ENCODE results near the gene STAT5A.

Gene STAT5A

DNA sequence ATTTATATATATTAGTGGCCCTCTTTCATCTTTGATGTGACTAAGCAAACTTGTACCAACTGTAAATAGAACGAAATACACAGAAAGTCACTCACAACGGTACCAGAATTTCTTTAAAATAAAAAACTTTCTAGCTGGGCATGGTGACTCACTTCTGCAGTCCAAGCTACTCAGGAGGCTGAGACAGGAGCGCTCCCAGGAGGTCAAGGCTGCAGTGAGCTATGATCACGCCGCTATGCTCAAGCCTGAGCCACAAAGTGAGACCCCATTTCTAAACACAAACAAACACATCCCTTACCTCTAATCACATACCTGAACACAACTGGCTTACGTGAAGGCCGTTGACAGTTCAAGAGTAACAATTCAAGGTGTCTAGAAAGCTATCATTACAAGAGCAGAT lies 41.8 kb upstream of the STAT5A start:
- TF ChIP-seq, protein P1, sequence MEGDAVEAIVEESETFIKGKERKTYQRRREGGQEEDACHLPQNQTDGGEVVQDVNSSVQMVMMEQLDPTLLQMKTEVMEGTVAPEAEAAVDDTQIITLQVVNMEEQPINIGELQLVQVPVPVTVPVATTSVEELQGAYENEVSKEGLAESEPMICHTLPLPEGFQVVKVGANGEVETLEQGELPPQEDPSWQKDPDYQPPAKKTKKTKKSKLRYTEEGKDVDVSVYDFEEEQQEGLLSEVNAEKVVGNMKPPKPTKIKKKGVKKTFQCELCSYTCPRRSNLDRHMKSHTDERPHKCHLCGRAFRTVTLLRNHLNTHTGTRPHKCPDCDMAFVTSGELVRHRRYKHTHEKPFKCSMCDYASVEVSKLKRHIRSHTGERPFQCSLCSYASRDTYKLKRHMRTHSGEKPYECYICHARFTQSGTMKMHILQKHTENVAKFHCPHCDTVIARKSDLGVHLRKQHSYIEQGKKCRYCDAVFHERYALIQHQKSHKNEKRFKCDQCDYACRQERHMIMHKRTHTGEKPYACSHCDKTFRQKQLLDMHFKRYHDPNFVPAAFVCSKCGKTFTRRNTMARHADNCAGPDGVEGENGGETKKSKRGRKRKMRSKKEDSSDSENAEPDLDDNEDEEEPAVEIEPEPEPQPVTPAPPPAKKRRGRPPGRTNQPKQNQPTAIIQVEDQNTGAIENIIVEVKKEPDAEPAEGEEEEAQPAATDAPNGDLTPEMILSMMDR (IDR thresholded peaks at IDR 0.05; ENCODE audit: insufficient read depth, low read length, missing control alignments): no peak
- ChIA-PET POLR2A (interaction anchor here (0.6 kb wide), 1 partner anchor 32 kb away, joined by 3 read pairs; no protein-coding TSS in a partner anchor), CTCF (interaction anchor here (1.0 to 3.2 kb wide), 3 partner anchors 11 to 281 kb away, joined by 3 to 17 read pairs (median 5); no protein-coding TSS in a partner anchor)
- DNase-seq (ENCODE audit: low read depth, low spot score): no peak
- H3K4me3 ChIP-seq (ENCODE audit: low read depth, low read length): no peak overlapping the region

DNA sequence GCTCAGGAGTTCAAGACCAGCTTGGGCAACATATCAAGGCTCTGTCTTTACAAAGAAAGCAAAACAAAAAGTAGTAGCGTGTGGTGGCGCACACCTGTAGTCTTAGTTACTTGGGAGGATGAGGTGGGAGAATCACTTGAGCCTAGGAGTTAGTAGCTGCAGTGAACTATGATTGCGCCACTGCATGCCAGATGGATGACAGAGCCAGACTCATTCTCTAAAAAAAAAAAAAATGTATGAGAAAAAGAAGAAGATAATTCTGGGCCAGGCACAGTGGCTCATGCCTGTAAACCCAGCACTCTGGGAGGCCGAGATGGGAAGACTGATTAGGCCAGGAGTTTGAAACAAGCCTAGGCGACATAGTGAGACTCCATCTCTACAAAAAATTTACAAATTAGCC lies 40.6 kb upstream of the STAT5A start:
- ChIA-PET POLR2A (interaction anchor here (1.2 kb wide), 1 partner anchor 11 kb away, joined by 3 read pairs; no protein-coding TSS in a partner anchor), CTCF (interaction anchor here (0.8 to 3.2 kb wide), 6 partner anchors 20 to 279 kb away, joined by 3 to 17 read pairs (median 4); no protein-coding TSS in a partner anchor)
- no peak overlapping the region for H3K4me3 ChIP-seq (ENCODE audit: low read depth, low read length)
- TF ChIP-seq, protein P1 (IDR thresholded peaks at IDR 0.05; ENCODE audit: insufficient read depth, low read length, missing control alignments): no peak
- peak; percentile 38 for DNase-seq (ENCODE audit: low read depth, low spot score)

DNA sequence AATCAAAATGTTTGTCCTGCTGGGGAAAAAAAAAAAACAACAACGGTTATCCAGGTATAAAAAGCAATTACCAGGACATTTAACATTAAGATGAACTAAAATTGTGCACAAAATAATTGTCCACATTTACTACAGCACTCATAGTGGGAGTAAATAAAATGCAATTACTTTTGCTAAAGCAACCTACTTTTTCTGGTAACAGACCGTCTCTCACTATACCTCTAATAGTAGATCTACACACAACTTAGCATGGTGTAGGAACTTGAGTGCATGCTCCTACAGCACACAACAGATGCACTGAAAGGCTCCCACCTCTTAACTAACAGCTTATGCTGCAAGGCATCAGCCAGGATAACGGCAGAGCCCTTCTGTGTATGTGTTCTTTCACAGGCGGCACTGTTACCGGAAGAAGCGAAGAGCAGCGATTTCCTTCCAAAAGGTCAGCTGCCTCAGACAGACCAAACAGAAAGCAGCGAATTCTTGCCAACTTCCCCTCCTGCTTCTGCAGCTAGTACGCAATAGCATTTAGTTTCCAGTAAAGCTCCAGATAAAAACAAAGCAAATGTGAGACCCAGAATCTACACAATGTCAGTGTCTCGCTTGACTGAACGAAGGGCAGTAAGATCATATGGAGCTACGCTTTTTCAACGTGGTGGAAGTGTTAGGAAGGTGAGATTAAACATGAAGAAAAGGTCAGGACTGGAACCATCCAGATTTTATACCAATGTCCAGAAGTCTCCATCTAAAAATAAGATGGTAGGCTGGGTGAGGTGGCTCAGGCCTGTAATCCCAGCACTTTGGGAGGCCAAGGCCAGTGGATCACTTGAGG lies 39.7 kb upstream of the STAT5A start:
- H3K4me3 ChIP-seq (ENCODE audit: low read depth, low read length): no peak overlapping the region
- POLR2A ChIA-PET: interaction anchor here (1.2 kb wide), 1 partner anchor 10 kb away, joined by 3 read pairs; no protein-coding TSS in a partner anchor
- TF ChIP-seq, protein P1 (IDR thresholded peaks at IDR 0.05; ENCODE audit: insufficient read depth, low read length, missing control alignments): no peak
- no peak for DNase-seq (ENCODE audit: low read depth, low spot score)
- CTCF ChIA-PET: interaction anchor here (0.8 to 3.2 kb wide), 5 partner anchors 19 to 270 kb away, joined by 3 to 17 read pairs (median 4); no protein-coding TSS in a partner anchor

DNA sequence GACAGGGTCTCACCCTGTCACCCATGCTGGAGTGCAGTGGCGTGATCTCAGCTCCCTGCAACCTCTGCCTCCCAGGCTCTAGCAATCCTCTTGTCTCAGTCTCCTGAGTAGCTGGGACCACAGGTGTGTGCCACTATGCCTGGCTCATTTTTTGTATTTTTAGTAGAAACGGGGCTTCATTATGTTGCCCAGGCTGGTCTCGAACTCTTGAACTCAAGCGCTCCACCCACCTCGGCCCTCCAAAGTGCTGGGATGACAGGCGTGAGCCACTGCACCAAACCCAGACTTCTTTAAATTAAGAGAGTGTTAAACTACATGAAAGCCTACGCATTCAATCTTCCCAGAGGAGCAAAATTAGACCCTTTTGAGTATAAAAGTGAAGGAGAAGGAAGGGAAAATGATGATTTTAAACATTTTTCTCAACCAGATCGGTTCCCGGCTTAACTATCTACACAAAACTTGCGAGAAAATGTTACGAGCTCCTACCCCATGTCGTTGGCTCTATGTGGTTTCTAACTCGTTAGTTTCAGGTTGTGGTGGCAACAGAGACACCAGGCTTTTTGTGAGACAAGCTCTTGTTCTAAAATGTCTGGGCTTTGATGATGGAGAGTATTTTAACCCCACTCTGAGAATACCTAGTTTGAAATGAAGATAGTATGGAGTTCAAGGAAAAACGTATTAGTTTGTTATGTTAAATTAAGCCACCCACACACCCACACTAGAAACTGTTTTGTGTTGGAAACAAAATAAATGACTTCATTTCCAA lies 38.4 kb upstream of the STAT5A start:
- DNase-seq (ENCODE audit: low read depth, low spot score): no peak
- ChIA-PET POLR2A (no interaction called here), CTCF (interaction anchor here (1.5 to 3.2 kb wide), 3 partner anchors 25 to 277 kb away, joined by 3 to 8 read pairs (median 6); no protein-coding TSS in a partner anchor)
- no peak overlapping the region for H3K4me3 ChIP-seq (ENCODE audit: low read depth, low read length)
- TF ChIP-seq, protein P1 (IDR thresholded peaks at IDR 0.05; ENCODE audit: insufficient read depth, low read length, missing control alignments): no peak

DNA sequence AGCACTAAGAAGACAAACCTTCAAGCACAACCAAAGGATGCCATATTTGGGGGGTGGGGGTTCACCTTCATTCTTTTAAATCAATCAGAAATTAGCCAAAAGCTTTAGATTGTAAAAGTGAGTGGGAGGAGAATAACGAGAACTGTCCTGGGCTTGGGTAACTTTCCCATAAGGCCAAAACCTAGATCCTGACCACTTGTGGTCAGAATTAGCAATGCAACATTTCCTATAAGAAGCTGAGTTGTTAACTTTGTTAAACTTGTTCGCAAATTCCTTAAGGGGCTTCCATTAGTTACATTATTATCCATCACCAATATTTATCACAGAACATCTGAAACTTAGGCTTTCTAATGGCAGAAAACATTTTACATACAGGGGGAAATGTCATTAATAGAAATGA lies 37.2 kb upstream of the STAT5A start:
- no peak for DNase-seq (ENCODE audit: low read depth, low spot score)
- POLR2A ChIA-PET: no interaction called here

More for the DNA sequence above, 37.2 kb upstream of the STAT5A start:
- CTCF ChIA-PET: interaction anchor here (0.6 to 3.2 kb wide), 7 partner anchors 13 to 276 kb away, joined by 3 to 8 read pairs (median 3); no protein-coding TSS in a partner anchor
- TF ChIP-seq, protein P1 (IDR thresholded peaks at IDR 0.05; ENCODE audit: insufficient read depth, low read length, missing control alignments): no peak
- H3K4me3 ChIP-seq (ENCODE audit: low read depth, low read length): no peak overlapping the region

Data from AG04449 (cell line).